Cerebellar cortex (tissue), 1 donor: ENCODE measurements around the gene HNRNPUL1.
"Not testable (repeated sequence)": the region's sequence is repeated elsewhere in the genome, so short reads cannot be mapped to it uniquely, and the experiment has no call there.

Experiments
- DNase-seq: peaks from one replicate; pipeline ENCODE4 v3.0.0-alpha.2; 2015; ENCODE audit warnings: low spot score

The HNRNPUL1 gene

GRCh38 chr19:41325947-41326706 is 62.0 kb downstream of the HNRNPUL1 start:
- DNase-seq = no peak

- DNase-seq = no peak
Measured at GRCh38 chr19:41327076-41327575, 63.0 kb downstream of the HNRNPUL1 start.

GRCh38 chr19:41327576-41328156 is 63.5 kb downstream of the HNRNPUL1 start:
- no peak for DNase-seq

GRCh38 chr19:41328157-41328841 is 64.1 kb downstream of the HNRNPUL1 start:
- DNase-seq = no peak

GRCh38 chr19:41328842-41329225 is 64.7 kb downstream of the HNRNPUL1 start:
- DNase-seq = no peak

- no peak for DNase-seq
Measured at GRCh38 chr19:41330481-41330880, 66.3 kb downstream of the HNRNPUL1 start.

GRCh38 chr19:41330946-41331678 is 66.9 kb downstream of the HNRNPUL1 start:
- DNase-seq = no peak

- DNase-seq = no peak
Measured at GRCh38 chr19:41332000-41332399, 67.8 kb downstream of the HNRNPUL1 start.

- DNase-seq = no peak
Measured at GRCh38 chr19:41332468-41332867, 68.3 kb downstream of the HNRNPUL1 start.

- no peak for DNase-seq
Measured at GRCh38 chr19:41334793-41335192, 70.6 kb downstream of the HNRNPUL1 start.

- no peak for DNase-seq
Measured at GRCh38 chr19:41335467-41335866, 71.3 kb downstream of the HNRNPUL1 start.

- DNase-seq = no peak
Measured at GRCh38 chr19:41339936-41340335, 75.8 kb downstream of the HNRNPUL1 start.

GRCh38 chr19:41341669-41342490 is 77.7 kb downstream of the HNRNPUL1 start:
- no peak for DNase-seq

- no peak for DNase-seq
Measured at GRCh38 chr19:41344162-41344561, 80.0 kb downstream of the HNRNPUL1 start.

GRCh38 chr19:41346916-41347315 is 82.7 kb downstream of the HNRNPUL1 start:
- not testable (repeated sequence) for DNase-seq

- DNase-seq = no peak
Measured at GRCh38 chr19:41350735-41351338, 86.7 kb downstream of the HNRNPUL1 start.

GRCh38 chr19:41351339-41352245 is 87.4 kb downstream of the HNRNPUL1 start:
- no peak for DNase-seq

- no peak for DNase-seq
Measured at GRCh38 chr19:41352279-41352608, 88.1 kb downstream of the HNRNPUL1 start.

- no peak for DNase-seq
Measured at GRCh38 chr19:41352609-41353465, 88.7 kb downstream of the HNRNPUL1 start.
